ENCODE results near the gene CHI3L1.
"Not testable (repeated sequence)": the region's sequence is repeated elsewhere in the genome, so short reads cannot be mapped to it uniquely, and the experiment has no call there.

CHI3L1 gene
- 0 to 0.09 reads per million in 2 experiments for total RNA-seq

DNA sequence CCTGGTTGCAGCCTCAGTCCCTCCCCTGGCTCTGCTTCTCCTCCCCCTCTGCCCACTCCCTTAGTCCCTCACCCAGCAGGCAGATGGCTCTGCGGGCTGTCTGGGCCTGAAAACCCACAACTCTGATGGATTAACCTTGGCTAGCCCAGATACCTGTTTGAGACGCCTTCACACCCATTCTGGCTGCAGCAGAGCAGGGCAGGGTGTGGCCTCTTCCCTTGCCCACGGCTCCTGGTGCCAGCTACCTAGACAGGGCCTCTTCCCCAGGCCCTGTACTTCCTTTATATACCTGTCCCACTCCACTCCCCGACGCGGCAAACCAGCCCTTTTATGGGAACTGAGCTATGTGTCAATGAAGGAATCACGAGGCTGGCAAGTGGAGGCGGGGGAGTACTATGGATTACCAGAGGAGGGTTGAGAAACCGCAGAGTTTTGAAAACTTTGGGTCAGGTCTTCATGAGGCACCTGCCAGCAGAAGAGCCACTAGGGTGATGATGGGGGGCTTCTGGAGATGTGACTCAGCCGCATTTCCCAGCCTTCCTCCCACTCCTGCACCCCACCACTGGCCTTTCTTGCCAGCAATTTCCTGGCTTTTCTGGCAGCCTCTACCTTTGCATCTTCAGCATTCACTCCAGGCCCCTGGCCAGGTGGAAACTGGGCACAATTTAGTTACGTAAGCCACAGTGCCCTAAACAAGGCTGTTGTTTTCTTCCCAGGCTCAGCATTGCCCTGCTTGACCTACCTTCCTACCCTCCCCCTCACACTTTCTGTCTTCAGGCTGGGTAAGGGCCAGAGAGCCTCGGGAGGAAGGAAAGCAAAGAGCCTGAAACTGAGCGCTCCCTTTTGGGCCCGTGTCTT lies at the start of gene CHI3L1:
Gene CHI3L1 (minus strand): TSS at position 259 of the 858 bp plus-strand sequence. CDS start 81 bp downstream, at position 178.
- DNase-seq (ENCODE audit: low read depth), result no peak

DNA sequence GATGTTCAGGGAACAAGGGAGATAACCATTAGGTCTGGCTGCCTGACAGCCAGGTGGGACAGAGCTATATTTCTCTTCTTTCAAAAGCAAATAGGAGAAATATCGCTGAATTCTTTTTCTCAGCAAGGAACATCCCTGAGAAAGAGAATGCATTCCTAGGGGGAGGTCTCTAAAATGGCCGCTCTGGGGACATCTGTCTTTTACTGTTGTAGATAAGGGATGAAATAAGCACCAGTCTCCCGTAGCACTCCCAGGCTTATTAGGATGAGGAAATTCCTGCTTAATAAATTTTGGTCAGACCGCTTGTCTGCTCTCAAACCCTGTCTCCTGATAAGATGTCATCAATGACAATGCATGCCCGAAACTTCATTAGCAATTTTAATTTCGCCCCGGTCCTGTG lies 48.4 kb upstream of the CHI3L1 start:
- DNase-seq (ENCODE audit: low read depth), result not testable (repeated sequence)

DNA sequence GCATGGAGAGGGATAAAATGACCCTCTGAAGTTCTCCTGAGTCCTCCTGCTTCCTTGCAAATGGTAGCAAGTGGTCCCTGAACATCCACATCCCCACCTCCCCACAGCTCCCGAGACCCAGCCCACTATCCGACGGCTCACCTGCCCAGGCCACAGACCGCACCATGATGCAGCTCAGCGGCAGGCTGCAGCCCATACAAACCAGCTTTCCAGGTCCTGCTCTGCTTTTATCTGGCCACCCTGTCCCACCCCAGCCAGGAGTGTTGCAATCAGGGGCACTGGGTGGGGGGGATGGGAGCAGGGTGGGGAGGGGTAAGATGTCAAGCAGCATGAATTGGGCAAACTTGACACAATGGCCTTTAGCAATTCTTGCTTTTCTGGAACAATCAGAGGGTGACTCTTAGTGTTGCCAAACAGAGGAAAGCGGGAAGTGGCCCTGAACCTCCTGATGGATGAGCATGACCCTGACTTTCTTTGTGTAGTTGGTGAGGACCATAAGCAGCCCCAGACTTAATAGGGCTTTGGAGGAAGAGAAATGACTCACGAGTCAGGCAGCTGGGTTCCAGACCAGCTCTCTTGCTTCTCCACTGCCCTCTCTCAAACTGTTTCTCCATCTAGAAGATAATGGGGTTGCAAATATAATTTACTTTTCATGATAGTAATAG lies 43.1 kb upstream of the CHI3L1 start, which contains the start of gene CHIT1:
Gene CHIT1 (minus strand): TSS at position 203 of the 665 bp plus-strand sequence. CDS start 37 bp downstream, at position 166.
- no peak for DNase-seq (ENCODE audit: low read depth)

DNA sequence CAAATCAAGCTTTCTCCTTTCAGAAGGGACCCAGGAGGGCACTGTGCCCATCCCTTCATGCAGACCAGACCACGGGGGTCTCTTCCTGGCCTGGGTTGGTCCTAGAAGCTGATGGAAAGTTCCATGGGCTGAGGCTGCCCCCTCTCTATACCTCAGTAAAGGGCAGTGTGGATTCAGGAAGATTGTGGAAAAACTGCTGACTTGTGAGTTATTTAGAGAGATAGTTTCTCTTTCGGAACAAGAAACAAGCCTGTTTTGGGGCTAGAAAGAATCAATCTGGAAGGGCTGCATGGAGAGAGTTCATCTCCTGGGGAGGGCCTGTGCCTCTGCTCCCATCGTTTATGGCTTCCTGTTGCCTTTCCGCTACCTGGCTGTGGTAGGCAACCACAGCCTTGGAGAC lies 42.2 kb upstream of the CHI3L1 start:
- DNase-seq (ENCODE audit: low read depth), result no peak

DNA sequence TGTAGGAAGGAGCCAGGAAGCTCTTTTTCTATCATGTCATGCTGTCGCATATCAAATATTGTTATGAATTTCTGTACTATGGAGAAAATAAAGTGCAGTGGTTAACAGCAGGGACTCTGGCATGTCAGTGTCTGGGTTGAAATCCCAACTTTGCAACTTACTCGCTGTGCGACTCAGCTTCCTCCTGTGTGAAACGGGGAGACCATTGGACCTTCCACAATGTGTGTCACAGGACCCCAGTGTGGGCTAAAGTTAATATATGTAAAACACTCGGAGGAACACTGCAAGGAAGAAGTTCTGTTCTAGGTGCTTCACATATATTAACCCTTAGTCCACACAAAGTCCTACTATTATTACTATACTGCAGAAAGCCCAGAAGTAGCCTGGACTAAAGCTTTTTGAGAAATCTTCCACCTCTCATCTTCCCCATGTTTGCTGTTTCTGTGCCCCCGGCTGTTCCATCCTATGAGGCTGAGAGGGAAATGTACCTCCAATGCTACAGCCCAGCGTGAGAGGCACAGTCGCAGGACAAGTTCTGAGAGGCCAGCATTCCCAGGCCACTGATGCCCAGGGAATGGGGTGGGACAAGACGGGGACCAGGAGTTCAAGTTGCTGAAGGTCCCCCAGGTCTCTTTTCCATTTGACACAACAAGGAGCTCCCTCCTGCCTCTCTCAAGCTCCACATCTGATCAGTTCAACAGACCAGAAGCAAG lies 41.0 kb upstream of the CHI3L1 start:
- no peak for DNase-seq (ENCODE audit: low read depth)

DNA sequence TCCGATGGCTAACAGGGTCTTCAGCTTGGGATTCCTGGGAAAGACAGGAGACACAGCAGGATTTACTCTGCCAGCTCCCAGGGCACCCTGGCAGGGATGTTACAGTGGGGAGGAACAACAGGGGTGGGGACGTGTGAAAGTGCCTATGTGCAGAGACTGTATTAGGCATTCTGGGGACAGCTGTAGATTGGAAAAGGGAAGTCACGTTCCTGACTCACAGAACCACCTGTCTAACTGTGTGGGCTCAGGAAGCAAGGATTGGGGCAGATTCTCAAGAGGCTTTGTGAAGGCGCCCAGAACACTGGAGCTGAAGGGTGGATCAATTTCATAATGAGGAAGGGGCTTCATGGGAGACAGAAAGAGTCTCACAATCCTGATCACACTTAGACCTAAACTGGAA lies 38.6 kb upstream of the CHI3L1 start:
- no peak for DNase-seq (ENCODE audit: low read depth)

DNA sequence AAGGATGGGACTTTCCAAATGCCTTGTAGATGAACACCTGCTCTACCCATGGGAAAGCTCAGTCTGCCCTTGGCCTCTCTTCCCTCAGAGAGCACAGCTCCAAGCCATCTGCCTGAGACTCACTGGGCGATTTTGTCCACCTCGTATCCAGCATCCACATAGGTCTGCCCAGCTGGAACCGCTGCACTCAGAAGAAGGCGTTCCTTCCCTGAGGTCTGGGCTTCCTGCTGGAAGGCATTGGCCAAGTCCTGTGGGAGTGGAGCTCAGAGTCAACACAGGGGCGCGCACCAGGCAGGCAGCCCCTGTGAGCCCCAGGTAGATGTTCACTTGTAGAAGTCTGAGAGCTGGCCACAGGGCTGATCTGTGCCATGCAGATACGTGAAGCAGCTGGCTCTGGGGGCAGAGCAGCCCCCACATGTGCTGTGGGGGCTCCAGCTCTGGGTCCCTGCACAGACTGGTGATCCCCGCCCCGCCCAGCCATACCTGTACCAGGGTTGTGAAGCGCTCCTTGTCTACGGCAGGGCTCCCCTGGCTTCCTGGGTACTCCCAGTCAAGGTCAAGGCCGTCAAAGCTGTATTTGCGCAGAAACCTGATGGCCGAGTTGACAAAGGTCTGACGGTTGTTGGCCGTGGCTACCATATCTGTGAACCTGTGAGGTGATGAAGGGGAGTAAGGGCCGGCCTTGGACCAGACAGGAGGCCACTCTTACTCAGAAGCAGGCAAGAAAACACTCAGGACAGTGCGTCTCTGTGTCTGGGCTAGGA lies 36.7 kb upstream of the CHI3L1 start:
- no peak for DNase-seq (ENCODE audit: low read depth)

DNA sequence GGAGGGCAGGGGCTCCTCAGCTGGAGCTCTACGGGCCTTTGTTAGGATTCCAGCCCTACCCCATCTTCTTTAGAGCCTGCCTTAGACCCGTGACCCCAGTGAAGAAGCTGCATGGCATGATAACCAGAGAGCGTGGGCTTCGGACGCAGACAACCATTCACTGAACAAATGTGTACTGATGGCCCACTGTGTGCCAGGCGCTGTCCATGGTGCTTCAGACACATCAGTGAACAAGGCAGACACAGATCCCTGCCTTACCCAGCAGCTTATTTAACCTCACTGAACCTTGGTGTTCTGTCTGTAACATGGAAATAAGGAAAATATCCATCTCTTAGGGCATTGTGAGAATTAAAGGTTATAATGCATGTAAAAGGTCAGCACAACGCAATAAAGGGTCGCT lies 33.4 kb upstream of the CHI3L1 start:
- DNase-seq (ENCODE audit: low read depth), result no peak

DNA sequence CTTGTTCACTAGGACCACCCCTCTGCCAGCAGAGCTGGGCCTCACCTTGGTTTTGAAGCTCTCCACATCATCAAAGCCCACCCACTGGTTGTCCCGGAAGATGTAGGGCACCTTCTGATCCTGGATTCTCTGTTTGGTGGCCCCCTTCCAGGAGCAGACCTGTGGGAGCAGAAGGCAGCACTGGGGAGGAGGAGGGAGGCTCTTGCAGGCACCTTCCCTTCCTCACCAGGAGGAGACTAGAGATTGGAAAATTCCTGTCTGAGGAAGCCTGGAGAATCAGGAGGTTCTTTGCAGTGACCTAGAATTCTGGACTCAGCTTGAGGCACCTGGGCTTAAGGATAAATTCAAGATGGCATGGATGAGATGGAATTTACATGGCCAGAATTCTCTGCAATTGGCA lies 32.7 kb upstream of the CHI3L1 start:
- DNase-seq (ENCODE audit: low read depth), result no peak

DNA sequence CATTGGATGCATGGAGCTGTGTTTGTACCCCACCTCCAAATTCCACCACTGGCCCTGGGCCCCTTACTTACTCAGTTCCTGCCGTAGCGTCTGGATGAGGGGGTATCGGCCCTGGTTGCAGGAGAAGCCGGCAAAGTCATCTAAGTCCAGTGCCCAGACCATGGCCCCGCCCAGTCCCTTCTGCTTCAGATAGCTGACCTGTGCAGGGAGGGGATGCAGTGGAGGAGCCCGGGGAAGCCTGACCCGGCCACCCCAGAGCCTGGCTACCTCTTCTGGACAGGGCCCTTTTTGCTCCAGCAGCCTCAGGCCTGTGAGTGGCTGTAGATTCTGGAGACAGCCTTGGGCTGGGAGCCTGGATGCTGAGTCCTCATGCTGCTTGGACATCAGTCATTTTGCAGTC lies 31.2 kb upstream of the CHI3L1 start:
- no peak for DNase-seq (ENCODE audit: low read depth)

DNA sequence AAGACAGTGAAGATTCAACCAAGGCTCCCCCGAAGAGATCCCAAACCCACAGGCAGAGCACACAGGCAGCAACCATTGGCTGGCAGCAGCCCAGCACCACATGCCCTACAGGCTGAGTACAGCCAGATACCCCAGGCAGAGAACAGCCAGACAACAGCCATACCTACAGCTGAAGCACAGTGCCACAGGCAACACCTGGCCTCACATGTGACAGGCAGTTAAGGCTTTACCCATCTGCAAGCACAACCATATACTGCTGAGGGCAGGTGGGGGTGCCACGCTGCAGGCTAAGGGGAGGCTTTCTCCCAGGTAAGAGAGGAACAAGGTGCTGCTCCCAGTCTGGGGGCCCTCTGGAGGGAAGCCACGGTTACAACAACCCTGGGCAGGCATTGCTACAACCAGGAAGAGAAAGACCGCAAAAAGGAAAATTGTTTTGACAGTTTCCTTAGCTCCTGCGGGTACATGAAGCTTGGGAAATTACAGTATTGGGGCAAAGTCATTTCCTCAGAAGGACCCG lies 30.7 kb upstream of the CHI3L1 start:
- DNase-seq (ENCODE audit: low read depth), result no peak

DNA sequence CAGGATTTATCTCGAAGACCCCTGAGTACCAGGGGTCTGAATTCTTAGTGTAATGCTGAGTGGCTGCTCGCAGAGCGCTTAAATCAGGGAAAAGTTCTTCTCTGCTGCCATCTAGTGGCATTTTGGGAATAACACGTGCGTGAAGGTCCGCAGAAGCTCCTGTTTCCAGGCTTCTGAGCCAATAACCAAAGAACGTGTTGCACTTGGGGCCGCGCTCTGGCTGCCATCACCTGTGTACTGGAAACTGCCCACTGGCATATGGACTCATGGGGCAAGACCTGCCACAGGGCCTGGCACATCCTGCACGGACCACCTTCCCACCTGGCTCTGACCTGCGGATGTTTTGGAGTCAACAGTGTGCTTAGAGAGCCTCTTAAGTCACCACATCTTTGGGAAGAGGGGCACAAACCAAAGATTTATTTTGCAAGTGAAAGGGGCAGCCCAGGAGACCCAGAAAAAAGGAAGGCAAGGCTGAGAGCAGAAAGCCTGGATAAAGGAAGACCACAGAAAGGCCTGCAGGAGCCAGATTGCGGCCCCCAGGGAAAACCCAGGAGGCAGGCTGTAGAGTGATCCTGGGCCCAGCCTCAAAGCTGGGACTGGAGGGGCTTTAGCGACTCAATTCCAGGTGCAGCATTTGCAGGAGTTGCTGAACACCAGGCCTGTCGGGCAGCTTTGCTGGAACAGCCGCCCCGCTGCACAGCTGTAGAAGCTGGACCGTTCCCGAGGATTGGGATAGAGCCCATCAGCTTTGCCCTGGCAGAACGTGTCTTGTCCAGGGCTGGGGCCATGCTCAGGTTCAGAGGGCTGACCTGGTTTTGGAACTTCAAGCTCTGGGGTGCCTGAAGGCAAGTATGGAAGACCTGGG lies 30.0 kb upstream of the CHI3L1 start:
- DNase-seq (ENCODE audit: low read depth), result peak; percentile 21

DNA sequence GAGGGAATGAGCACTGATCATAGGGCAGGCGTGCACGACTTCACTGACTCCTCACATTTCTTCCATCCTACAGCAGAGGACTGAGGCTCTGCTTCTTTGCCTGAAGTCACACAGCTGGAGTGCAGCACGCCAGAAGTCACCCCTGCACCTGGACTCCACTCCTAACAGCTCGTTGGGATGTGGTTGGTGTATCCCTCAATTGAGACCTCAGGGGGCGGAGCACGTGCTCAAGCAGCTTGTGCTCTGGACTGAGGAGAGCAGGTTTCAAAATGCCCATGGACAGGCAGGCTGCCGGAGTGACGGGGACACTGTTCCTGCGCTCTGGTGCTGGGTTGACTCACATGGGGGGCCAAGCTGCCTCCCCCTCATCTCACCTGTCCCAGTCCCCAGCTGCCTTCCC lies 29.1 kb upstream of the CHI3L1 start:
- no peak for DNase-seq (ENCODE audit: low read depth)

DNA sequence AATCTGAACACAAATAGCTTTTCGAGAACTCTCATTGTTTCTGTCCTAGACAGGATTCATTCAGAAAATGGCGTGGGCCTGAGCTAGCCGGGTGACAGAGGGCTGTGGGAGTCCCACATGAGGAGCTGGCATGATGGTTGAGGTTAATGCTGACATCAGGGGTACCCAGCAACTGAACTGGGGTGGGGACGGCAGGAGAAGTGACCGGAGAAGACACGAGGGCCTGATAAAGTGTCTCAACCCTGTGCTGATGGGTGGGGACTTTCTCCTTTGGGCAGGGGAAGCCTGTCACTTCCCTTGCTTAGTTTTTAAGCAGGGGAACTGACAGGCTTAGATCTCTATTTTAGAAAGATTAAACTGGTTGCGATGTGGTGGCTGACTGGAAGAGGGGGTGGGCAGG lies 28.4 kb upstream of the CHI3L1 start:
- no peak for DNase-seq (ENCODE audit: low read depth)

DNA sequence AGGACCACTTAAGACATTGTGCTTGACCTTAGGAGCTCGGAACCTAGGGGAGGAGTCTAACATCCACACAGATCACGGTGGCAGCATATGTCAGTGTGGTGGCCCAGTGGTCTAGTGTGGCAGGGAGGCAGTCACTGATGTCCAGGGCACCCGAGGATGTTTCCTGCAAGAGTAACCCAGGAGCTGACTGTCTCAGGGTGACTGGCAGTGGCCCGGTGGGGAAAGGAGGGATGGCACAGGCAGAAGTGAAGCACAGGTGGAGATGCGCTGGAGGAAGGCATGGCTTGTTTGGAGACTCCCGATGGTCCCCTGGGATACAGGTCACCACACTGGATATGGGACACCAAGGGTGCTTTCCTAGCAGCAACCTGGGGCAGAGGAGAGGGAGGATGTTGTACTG lies 26.6 kb upstream of the CHI3L1 start:
- DNase-seq (ENCODE audit: low read depth), result no peak

DNA sequence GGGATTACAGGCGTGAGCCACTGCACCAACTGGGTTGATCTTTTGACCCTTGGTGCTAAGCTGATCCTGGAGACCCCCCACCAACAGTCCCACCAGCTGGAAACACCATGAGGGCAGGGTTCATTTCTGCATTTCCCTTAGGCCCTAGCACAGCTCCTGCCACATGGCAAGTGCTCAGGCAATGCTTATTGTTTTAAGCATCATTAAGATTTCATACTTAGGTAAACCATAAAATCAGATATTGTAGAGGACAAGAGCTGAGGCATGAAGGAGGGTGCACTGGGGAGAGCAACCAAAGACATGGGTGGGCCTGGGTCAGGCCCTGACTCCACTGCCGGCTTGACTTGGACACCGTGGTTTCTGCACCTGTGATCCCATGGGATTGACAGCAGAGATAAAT lies 25.3 kb upstream of the CHI3L1 start:
- no peak for DNase-seq (ENCODE audit: low read depth)

DNA sequence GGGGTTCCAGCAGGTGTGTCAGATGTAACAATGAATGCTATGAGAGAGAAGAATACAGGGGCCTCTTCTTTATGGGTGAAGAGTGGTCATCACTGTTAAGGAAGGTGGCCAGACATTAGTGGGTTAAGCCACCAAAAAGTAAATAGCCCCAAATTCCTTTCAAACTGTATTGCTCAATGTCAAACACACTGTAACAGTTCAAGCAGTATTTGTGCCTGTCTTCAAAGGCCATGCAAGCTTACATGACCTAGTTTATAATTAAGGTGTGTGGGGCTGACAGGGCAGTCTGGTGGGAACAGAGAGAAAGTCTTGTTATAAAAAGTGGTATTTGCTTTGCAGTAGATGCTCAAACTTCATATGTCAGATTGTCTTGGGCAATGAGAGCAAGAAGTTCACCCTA lies 24.5 kb upstream of the CHI3L1 start:
- no peak for DNase-seq (ENCODE audit: low read depth)

DNA sequence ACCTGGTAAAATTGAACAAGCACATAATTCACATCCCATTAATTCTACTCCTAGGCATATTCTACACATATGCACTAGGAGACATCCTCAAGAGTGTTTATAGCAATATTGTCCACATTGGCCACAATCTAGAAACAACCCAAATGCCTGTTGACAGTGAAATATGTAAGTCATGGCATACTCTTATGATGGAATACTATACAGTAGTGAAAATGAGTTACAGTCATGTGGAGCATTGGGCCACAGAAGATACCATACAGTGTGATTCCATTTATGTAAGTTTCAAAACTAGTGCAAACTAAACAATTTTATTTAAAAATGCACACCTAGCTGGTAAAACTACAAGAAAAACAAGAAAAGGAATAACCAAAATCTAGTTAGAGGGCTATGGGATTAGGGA lies 23.8 kb upstream of the CHI3L1 start:
- DNase-seq (ENCODE audit: low read depth), result no peak

DNA sequence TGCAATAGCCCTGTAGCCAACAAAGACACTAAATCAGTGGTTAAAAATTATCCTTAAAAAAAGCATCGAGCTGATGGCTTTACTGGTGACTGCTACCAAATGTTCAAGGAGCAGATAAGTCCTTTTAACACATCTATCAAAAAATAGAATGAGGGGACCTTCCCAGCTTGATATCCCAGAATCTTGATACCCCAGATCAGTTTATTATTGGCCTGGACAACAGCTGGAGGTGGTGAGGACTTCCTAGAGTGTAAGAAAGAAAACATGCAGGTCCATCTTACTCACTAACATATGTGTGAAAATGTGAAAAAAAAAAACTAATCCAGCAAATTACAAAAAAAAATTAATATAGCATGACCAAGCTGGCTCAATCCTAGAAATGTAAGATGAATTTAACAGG lies 21.7 kb upstream of the CHI3L1 start:
- no peak for DNase-seq (ENCODE audit: low read depth)

DNA sequence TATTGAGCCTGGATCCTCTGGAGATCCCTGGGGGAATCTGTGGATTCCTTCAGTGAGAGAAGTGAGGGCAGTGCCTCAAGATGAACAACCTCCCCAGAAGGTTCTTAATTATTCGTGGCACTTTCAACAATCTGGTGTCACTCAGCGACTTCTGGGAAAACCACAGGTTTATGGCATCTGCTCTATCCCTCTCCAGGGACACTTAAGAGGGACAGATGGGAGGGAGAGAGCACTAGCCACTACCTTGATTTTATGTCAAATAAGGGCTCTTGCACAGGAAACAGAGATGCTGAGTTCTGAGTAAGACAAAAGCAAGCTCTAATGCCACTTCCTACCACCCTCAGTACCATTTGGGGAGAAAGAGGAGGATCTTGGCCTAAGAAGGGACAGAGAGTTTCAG lies 21.2 kb upstream of the CHI3L1 start:
- no peak for DNase-seq (ENCODE audit: low read depth)
